GM12878 (cell line): ENCODE results near the gene XRCC2. TPM values are rescaled to one million over a fixed set of nuclear protein-coding genes. Genes with fewer than 3 reads are reported as not detected.

Experiments
- BACH1 ChIP-seq: fragments of 450-650 bp; IDR thresholded peaks from 2 replicates; pipeline ENCODE4 v1.6.1; 2017; ENCODE audit warnings: mild to moderate bottlenecking, borderline replicate concordance
- BMI1 ChIP-seq: fragments of 450-650 bp; IDR thresholded peaks from 2 replicates; pipeline ENCODE4 v1.6.1; 2016; ENCODE audit warnings: mild to moderate bottlenecking, moderate library complexity, borderline replicate concordance
- CREB1 ChIP-seq: IDR thresholded peaks from 2 replicates; pipeline ENCODE4 v1.6.1; 2012; ENCODE audit warnings: low read depth, mild to moderate bottlenecking, inconsistent platforms
- CREM ChIP-seq: IDR thresholded peaks from 2 replicates; pipeline ENCODE4 v1.6.1; 2014; ENCODE audit warnings: antibody characterized with exemption, low read depth
- EZH2 ChIP-seq: IDR thresholded peaks from 2 replicates; pipeline ENCODE4 v1.6.1; 2012; ENCODE audit warnings: low read depth, mild to moderate bottlenecking, control low read depth, inconsistent platforms, low read length, borderline replicate concordance; ENCODE audit not compliant: control insufficient read depth
- FOS ChIP-seq: IDR thresholded peaks from 3 replicates; pipeline ENCODE4 v1.6.1; 2011; ENCODE audit warnings: borderline replicate concordance; ENCODE audit not compliant: insufficient read length; ENCODE audit errors: extremely low read depth
- JUND ChIP-seq: IDR thresholded peaks from 2 replicates; pipeline ENCODE4 v1.6.1; 2012; ENCODE audit warnings: low read depth, mild to moderate bottlenecking, low read length, improper control_type of control experiment, moderate library complexity
- MXI1 ChIP-seq: fragments of 150-350 bp; IDR thresholded peaks from 2 replicates; pipeline ENCODE4 v1.6.1; 2011; ENCODE audit warnings: low read depth, mild to moderate bottlenecking, inconsistent platforms, low read length, improper control_type of control experiment
- NBN ChIP-seq: fragments of 450-650 bp; IDR thresholded peaks from 2 replicates; pipeline ENCODE4 v1.6.1; 2016
- NFYA ChIP-seq: IDR thresholded peaks from 2 replicates; pipeline ENCODE4 v1.6.1; 2011; ENCODE audit warnings: low read depth, mild to moderate bottlenecking, low read length, improper control_type of control experiment, borderline replicate concordance
- NR2F1 ChIP-seq: fragments of 450-650 bp; conservative IDR thresholded peaks from 2 replicates; pipeline ENCODE4 v1.6.1; 2017; ENCODE audit warnings: mild to moderate bottlenecking
- PAX8 ChIP-seq: fragments of 450-650 bp; IDR thresholded peaks from 2 replicates; pipeline ENCODE4 v1.6.1; 2017; ENCODE audit warnings: mild to moderate bottlenecking, moderate library complexity
- RFX5 ChIP-seq: IDR thresholded peaks from 2 replicates; pipeline ENCODE4 v1.6.1; 2011; ENCODE audit warnings: low read depth, low read length, improper control_type of control experiment
- SMAD1 ChIP-seq: fragments of 450-650 bp; IDR thresholded peaks from 2 replicates; pipeline ENCODE4 v1.6.1; 2018; ENCODE audit warnings: mild to moderate bottlenecking, low read depth; ENCODE audit not compliant: partially characterized antibody
- SRF ChIP-seq, 2 experiments: IDR thresholded peaks; 2 replicates each; pipeline ENCODE4 v1.6.1; 2011; ENCODE audit warnings: low read depth in 2 of 2, low read length in 2 of 2, mild to moderate bottlenecking in 1 of 2, moderate library complexity in 1 of 2
- STAT1 ChIP-seq: fragments of 450-650 bp; conservative IDR thresholded peaks from 2 replicates; pipeline ENCODE4 v1.6.1; 2014; ENCODE audit warnings: antibody characterized with exemption, mild to moderate bottlenecking
- YY1 ChIP-seq: IDR thresholded peaks from 2 replicates; pipeline ENCODE4 v1.6.1; 2011; ENCODE audit warnings: low read depth, mild to moderate bottlenecking, low read length
- ZNF217 ChIP-seq: fragments of 450-650 bp; IDR thresholded peaks from 2 replicates; pipeline ENCODE4 v1.6.1; 2017; ENCODE audit warnings: antibody characterized with exemption, mild to moderate bottlenecking
- ZNF24 ChIP-seq: fragments of 450-650 bp; IDR thresholded peaks from 2 replicates; pipeline ENCODE4 v1.6.1; 2017; ENCODE audit warnings: antibody characterized with exemption, mild to moderate bottlenecking
- polyA plus RNA-seq, 11 experiments: library from polyadenylated mRNA; depleted of rRNA in 4 of 11; unstranded in 6 of 11; stranded (reverse) in 5 of 11; fragments of >200 nt; fragmentation: Nextera tagmentation in 4 of 11; fragmentation: Illumina TruSeq in 1 of 11; extraction: Ambion mirVana in 4 of 11; extraction: Trizol in 1 of 11; gene quantifications; 1 replicate in 1 of 11; 2 replicates in 10 of 11; pipeline versions ENCODE4 v1.2.1 to v1.2.3, GENCODE V29; 2011 to 2016; ENCODE audit warnings: inconsistent platforms in 2 of 11, missing spikeins in 2 of 11, low read depth in 1 of 11
- total RNA-seq, 4 experiments: library from RNA; depleted of rRNA in 3 of 4; stranded (reverse); fragments of >200 nt in 3 of 4; fragmentation: Illumina TruSeq in 1 of 4; extraction: Trizol in 1 of 4; gene quantifications; 2 replicates each; pipeline versions ENCODE4 v1.2.1 to v1.2.3, GENCODE V29; 2013 to 2021
- TF ChIP-seq, protein P1 (sequence below): fragments of 450-650 bp; IDR thresholded peaks from 2 replicates; pipeline ENCODE4 v1.6.1; 2017; ENCODE audit warnings: antibody characterized with exemption, mild to moderate bottlenecking, moderate library complexity
- TF ChIP-seq, protein P2 (sequence below): fragments of 150-350 bp; IDR thresholded peaks from 2 replicates; pipeline ENCODE4 v1.6.1; 2016; ENCODE audit warnings: low read depth, low read length
- TF ChIP-seq, protein P3 (sequence below): IDR thresholded peaks from 2 replicates; pipeline ENCODE4 v1.6.1; 2011; ENCODE audit warnings: low read depth, mild to moderate bottlenecking, low read length, moderate library complexity, borderline replicate concordance; ENCODE audit errors: extremely low read depth
- TF ChIP-seq, protein P4 (sequence below): IDR thresholded peaks from 2 replicates; pipeline ENCODE4 v1.6.1; 2012; ENCODE audit warnings: low read depth, low read length, improper control_type of control experiment

The XRCC2 gene
- total and polyA plus RNA-seq, 10 of the 15 experiments (the other 5 are each of a cell fraction or from before 2014, with no cell fraction given) = 4.8 to 21.4 (median 13.9) TPM

DNA sequence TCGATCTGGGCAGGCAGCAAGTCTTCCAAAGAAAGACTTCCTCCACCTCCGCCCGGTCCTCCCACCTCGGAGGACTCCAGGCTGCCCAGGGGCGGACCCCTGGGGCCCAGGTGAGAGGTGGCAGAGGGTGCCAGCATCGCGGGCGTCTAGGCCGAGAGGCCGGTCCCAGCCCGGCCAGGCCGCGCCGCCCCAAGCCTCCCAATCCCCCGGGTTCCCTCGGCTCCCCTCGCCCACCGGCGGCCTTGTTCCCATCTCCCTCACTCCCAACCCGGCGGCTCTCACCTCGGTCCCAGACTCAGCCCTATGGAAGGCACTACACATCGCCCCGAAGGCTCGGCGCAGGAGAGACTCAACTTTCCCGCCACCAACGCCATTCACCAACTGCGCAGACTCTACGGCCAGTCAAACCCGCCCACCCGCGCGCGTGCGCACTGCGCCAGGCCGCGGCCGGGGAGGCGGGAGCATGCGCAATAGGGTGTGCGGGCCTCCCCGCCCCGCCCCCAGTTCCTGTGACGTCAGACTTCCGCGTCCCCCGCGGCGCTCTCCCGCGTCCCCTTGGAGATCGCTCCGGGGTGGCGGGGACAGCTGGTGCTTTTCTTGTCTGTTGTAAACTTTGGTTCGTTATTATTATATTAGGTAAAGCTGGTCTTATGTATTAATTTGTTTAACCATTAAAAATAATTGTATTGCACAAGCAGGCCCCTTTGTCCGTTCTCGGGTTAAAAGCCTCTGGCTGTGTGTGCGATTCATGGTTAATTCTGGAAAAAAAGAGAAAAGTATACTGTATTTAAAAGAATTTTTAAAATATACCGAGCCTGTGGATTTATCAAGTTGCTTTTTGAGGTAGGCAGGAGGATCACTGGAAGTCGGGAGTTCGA is at the start of gene XRCC2 (continued):
- TF ChIP-seq RFX5 (no peak), NBN (peak; percentile 97), BACH1 (peak; percentile 58; the same call in 1 of the 2 replicates), EZH2 (no peak), CREB1 (peak; percentile 97), MXI1 (peak; percentile 95), NFYA (no peak), ZNF24 (no peak), SRF (IDR thresholded peaks at IDR 0.05; ENCODE audit: low read depth in 2 of 2, low read length in 2 of 2) (peak in 1 of 2 experiments; percentile 55; a peak in 1 of 4 replicates), STAT1 (peak; percentile 53; the same call in 1 of the 2 replicates), NR2F1 (no peak), SMAD1 (peak; percentile 36), JUND (0 out of 2 replicates have a peak, but pooled peaks have one; percentile 44), ZNF217 (0 out of 2 replicates have a peak, but pooled peaks have one; percentile 54), BMI1 (peak; percentile 50; the same call in 1 of the 2 replicates), FOS (no peak), PAX8 (no peak), YY1 (peak; percentile 38; the same call in 1 of the 2 replicates), CREM (peak; percentile 98)
- TF ChIP-seq, protein P1, sequence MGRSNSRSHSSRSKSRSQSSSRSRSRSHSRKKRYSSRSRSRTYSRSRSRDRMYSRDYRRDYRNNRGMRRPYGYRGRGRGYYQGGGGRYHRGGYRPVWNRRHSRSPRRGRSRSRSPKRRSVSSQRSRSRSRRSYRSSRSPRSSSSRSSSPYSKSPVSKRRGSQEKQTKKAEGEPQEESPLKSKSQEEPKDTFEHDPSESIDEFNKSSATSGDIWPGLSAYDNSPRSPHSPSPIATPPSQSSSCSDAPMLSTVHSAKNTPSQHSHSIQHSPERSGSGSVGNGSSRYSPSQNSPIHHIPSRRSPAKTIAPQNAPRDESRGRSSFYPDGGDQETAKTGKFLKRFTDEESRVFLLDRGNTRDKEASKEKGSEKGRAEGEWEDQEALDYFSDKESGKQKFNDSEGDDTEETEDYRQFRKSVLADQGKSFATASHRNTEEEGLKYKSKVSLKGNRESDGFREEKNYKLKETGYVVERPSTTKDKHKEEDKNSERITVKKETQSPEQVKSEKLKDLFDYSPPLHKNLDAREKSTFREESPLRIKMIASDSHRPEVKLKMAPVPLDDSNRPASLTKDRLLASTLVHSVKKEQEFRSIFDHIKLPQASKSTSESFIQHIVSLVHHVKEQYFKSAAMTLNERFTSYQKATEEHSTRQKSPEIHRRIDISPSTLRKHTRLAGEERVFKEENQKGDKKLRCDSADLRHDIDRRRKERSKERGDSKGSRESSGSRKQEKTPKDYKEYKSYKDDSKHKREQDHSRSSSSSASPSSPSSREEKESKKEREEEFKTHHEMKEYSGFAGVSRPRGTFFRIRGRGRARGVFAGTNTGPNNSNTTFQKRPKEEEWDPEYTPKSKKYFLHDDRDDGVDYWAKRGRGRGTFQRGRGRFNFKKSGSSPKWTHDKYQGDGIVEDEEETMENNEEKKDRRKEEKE = no peak
- TF ChIP-seq, protein P2, sequence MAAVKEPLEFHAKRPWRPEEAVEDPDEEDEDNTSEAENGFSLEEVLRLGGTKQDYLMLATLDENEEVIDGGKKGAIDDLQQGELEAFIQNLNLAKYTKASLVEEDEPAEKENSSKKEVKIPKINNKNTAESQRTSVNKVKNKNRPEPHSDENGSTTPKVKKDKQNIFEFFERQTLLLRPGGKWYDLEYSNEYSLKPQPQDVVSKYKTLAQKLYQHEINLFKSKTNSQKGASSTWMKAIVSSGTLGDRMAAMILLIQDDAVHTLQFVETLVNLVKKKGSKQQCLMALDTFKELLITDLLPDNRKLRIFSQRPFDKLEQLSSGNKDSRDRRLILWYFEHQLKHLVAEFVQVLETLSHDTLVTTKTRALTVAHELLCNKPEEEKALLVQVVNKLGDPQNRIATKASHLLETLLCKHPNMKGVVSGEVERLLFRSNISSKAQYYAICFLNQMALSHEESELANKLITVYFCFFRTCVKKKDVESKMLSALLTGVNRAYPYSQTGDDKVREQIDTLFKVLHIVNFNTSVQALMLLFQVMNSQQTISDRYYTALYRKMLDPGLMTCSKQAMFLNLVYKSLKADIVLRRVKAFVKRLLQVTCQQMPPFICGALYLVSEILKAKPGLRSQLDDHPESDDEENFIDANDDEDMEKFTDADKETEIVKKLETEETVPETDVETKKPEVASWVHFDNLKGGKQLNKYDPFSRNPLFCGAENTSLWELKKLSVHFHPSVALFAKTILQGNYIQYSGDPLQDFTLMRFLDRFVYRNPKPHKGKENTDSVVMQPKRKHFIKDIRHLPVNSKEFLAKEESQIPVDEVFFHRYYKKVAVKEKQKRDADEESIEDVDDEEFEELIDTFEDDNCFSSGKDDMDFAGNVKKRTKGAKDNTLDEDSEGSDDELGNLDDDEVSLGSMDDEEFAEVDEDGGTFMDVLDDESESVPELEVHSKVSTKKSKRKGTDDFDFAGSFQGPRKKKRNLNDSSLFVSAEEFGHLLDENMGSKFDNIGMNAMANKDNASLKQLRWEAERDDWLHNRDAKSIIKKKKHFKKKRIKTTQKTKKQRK = no peak
- TF ChIP-seq, protein P3, sequence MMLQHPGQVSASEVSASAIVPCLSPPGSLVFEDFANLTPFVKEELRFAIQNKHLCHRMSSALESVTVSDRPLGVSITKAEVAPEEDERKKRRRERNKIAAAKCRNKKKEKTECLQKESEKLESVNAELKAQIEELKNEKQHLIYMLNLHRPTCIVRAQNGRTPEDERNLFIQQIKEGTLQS = peak; percentile 53; the same call in 1 of the 2 replicates
- TF ChIP-seq, protein P4, sequence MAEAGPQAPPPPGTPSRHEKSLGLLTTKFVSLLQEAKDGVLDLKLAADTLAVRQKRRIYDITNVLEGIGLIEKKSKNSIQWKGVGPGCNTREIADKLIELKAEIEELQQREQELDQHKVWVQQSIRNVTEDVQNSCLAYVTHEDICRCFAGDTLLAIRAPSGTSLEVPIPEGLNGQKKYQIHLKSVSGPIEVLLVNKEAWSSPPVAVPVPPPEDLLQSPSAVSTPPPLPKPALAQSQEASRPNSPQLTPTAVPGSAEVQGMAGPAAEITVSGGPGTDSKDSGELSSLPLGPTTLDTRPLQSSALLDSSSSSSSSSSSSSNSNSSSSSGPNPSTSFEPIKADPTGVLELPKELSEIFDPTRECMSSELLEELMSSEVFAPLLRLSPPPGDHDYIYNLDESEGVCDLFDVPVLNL = peak; percentile 99
